ENCODE measurements around the gene ANGEL2.

DNA sequence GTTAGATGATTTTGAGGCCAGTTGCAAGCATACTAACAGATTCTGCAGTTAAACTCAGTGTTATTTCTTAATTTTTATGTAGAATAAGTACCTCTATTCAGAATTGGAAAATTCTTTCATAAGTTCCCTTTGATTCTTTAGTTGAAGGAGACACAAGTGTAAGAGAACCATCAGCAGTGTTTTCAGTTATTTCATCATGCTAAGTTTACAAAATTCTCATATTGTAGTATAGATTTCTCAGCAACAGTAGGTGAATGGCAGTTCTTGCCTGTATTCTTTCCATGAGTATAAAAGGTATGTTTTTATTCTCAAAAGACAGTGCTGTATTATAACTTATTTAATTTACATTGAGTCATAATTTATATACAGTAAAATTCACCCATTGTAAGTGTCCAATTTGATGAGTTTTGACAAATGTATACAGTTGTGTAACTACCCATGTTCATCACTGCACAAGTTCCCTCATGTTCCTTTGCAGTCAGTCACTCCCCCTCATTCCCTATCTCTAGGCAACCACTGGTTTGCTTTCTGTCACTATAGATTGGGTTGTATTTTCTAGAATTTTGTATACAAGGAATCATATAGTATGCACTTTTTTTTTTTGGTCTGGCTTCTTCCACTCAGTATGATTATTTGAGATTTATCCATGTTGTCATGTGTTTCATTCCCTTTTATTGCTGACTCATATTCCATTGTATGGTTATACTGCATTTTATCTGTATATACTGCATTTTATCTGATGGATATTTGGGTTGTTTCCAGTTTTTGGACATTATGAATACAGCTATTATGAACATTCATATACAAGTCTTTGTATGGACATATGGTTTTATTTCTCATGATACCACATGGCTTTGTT lies 39.3 kb upstream of the ANGEL2 start:
- TF ChIP-seq, protein P1, sequence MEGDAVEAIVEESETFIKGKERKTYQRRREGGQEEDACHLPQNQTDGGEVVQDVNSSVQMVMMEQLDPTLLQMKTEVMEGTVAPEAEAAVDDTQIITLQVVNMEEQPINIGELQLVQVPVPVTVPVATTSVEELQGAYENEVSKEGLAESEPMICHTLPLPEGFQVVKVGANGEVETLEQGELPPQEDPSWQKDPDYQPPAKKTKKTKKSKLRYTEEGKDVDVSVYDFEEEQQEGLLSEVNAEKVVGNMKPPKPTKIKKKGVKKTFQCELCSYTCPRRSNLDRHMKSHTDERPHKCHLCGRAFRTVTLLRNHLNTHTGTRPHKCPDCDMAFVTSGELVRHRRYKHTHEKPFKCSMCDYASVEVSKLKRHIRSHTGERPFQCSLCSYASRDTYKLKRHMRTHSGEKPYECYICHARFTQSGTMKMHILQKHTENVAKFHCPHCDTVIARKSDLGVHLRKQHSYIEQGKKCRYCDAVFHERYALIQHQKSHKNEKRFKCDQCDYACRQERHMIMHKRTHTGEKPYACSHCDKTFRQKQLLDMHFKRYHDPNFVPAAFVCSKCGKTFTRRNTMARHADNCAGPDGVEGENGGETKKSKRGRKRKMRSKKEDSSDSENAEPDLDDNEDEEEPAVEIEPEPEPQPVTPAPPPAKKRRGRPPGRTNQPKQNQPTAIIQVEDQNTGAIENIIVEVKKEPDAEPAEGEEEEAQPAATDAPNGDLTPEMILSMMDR (IDR thresholded peaks at IDR 0.05), result no peak
- TF ChIP-seq POLR2AphosphoS5 (IDR thresholded peaks at IDR 0.05; ENCODE audit: low read depth, low read length) (no peak), REST (IDR thresholded peaks at IDR 0.05; ENCODE audit: insufficient read depth in 1 of 2, low read depth in 2 of 2, low read length in 1 of 2) (no peak)

Measured in Panc1 (cell line).